Umbilical cord (tissue), 2 donors: ENCODE results near the gene ANXA11. TPM values are rescaled to one million over a fixed set of nuclear protein-coding genes. Genes with fewer than 3 reads are reported as not detected.
A peak's percentile ranks its signal among the peaks of the same experiment; 100 is the strongest.

Experiments
- DNase-seq: peaks from one replicate; pipeline ENCODE4 v3.0.0-alpha.2; 2015; ENCODE audit warnings: low spot score
- total RNA-seq: library from RNA; depleted of rRNA; stranded (reverse); fragments of >200 nt; gene quantifications from one replicate; pipeline ENCODE4 v1.2.3, GENCODE V29; 2014; ENCODE audit warnings: low replicate concordance; ENCODE audit not compliant: insufficient read depth

ANXA11 gene
- total RNA-seq, 1 donor from 2014 or later = 65.0 TPM

GRCh38 chr10:80166581-80167470 lies 38.5 kb downstream of the ANXA11 start:
- no peak for DNase-seq

GRCh38 chr10:80165173-80165572 lies 40.2 kb downstream of the ANXA11 start:
- DNase-seq = no peak

- no peak for DNase-seq
Observed at GRCh38 chr10:80164596-80164995, 40.7 kb downstream of the ANXA11 start.

- no peak for DNase-seq
Observed at GRCh38 chr10:80163741-80164341, 41.5 kb downstream of the ANXA11 start.

GRCh38 chr10:80161321-80162083 lies 43.8 kb downstream of the ANXA11 start:
- DNase-seq = no peak

GRCh38 chr10:80160361-80161320 lies 44.7 kb downstream of the ANXA11 start:
- no peak for DNase-seq

GRCh38 chr10:80159166-80159873 lies 46.0 kb downstream of the ANXA11 start:
- no peak for DNase-seq

GRCh38 chr10:80158598-80159127 lies 46.7 kb downstream of the ANXA11 start:
- peak; percentile 96 for DNase-seq

- DNase-seq = no peak
Observed at GRCh38 chr10:80158126-80158525, 47.2 kb downstream of the ANXA11 start.

- no peak for DNase-seq
Observed at GRCh38 chr10:80157561-80157960, 47.8 kb downstream of the ANXA11 start.

- no peak for DNase-seq
Observed at GRCh38 chr10:80156216-80156615, 49.1 kb downstream of the ANXA11 start.

- no peak for DNase-seq
Observed at GRCh38 chr10:80155696-80156215, 49.6 kb downstream of the ANXA11 start.

- DNase-seq = peak; percentile 75
Observed at GRCh38 chr10:80154978-80155695, 50.2 kb downstream of the ANXA11 start.

- no peak for DNase-seq
Observed at GRCh38 chr10:80154626-80154977, 50.7 kb downstream of the ANXA11 start.

GRCh38 chr10:80153460-80153859 lies 51.9 kb downstream of the ANXA11 start:
- DNase-seq = no peak

GRCh38 chr10:80152820-80153219 lies 52.5 kb downstream of the ANXA11 start:
- DNase-seq = no peak

GRCh38 chr10:80150172-80150571 lies 55.2 kb downstream of the ANXA11 start:
- DNase-seq = no peak

- DNase-seq = no peak
Observed at GRCh38 chr10:80149123-80149522, 56.2 kb downstream of the ANXA11 start.

GRCh38 chr10:80148166-80148805 lies 57.1 kb downstream of the ANXA11 start:
- DNase-seq = no peak
